ENCODE measurements around the gene RXYLT1. TPM values are rescaled to one million over a fixed set of nuclear protein-coding genes. Genes with fewer than 3 reads are reported as not detected.

The RXYLT1 gene
- total and polyA plus RNA-seq, 11 donors: 7.6 to 28.3 (median 20.7) TPM

DNA sequence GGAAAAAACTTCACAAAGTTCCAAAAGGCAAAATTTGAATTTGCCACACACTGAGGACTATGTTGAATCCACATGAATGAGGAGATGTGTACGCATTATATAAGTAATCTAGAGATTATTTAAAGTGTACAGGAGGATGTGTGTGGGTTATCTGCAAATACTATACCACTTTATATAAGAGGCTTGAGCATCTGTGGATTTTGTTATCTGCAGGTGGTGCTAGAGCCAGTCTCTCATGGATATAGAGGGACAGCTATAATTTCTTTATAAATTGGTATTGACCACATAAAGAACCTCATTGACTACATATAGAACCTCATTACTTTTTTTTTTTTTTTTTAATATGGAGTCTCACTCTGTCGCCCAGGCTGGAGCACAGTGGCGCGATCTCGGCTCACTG, 32.2 kb upstream of the RXYLT1 start:
- no peak for TF ChIP-seq POLR2A (IDR thresholded peaks at IDR 0.05)
- TF ChIP-seq, protein P1, sequence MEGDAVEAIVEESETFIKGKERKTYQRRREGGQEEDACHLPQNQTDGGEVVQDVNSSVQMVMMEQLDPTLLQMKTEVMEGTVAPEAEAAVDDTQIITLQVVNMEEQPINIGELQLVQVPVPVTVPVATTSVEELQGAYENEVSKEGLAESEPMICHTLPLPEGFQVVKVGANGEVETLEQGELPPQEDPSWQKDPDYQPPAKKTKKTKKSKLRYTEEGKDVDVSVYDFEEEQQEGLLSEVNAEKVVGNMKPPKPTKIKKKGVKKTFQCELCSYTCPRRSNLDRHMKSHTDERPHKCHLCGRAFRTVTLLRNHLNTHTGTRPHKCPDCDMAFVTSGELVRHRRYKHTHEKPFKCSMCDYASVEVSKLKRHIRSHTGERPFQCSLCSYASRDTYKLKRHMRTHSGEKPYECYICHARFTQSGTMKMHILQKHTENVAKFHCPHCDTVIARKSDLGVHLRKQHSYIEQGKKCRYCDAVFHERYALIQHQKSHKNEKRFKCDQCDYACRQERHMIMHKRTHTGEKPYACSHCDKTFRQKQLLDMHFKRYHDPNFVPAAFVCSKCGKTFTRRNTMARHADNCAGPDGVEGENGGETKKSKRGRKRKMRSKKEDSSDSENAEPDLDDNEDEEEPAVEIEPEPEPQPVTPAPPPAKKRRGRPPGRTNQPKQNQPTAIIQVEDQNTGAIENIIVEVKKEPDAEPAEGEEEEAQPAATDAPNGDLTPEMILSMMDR (IDR thresholded peaks at IDR 0.05): no peak
- H3K4me3 ChIP-seq: no peak overlapping the region
- H3K9me3 ChIP-seq: no peaks in the 10 kb centered on the region
- H3K36me3 ChIP-seq: no peaks in the 10 kb centered on the region
- ATAC-seq: peak in 1 of 4 donors; percentile 20
- H3K4me1 ChIP-seq: peaks cover 0 to 5% (median 0%) of the 10 kb centered on the region in 12 donors
- DNase-seq: no peak
- H3K27me3 ChIP-seq: no peaks in the 10 kb centered on the region
- WGBS, 4 donors: 77 to 89% (median 82%) methylated on average over 5 of the region's 5 CpGs
- intact Hi-C loops (cut with DNase I): no loop called here
- H3K27ac ChIP-seq: no peak overlapping the region

DNA sequence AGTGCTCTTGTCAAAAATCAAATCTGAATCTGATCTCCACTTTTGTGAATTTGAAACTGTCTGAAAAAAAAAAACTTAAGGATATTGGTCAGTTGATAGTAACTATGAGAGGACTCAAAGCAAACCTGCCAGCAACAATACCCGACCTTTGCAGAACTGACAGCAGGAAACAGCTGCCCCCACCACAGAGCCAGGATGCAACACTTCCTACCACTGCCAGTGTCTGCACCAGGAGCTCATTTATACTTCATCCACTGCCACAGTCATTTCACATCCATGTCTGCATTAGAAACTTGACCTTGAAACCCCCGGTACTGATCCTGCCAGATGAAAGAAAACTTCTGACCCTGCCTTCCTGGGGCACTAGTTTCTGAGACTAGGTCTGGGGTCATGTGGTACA, 27.4 kb upstream of the RXYLT1 start:
- H3K4me3 ChIP-seq: no peak overlapping the region
- no peak overlapping the region for H3K27ac ChIP-seq
- TF ChIP-seq, protein P1 (IDR thresholded peaks at IDR 0.05): no peak
- no peak for TF ChIP-seq POLR2A (IDR thresholded peaks at IDR 0.05)
- DNase-seq (no peak), ATAC-seq (no peak)
- H3K36me3 ChIP-seq: no peaks in the 10 kb centered on the region
- no peaks in the 10 kb centered on the region for H3K9me3 ChIP-seq
- intact Hi-C loops (cut with DNase I): no loop called here
- H3K4me1 ChIP-seq: no peaks in the 10 kb centered on the region
- H3K27me3 ChIP-seq: peaks cover 0 to 3% (median 0%) of the 10 kb centered on the region in 9 donors
- 39 to 46% (median 42%) methylated on average over 2 of the region's 2 CpGs for WGBS, 4 donors

DNA sequence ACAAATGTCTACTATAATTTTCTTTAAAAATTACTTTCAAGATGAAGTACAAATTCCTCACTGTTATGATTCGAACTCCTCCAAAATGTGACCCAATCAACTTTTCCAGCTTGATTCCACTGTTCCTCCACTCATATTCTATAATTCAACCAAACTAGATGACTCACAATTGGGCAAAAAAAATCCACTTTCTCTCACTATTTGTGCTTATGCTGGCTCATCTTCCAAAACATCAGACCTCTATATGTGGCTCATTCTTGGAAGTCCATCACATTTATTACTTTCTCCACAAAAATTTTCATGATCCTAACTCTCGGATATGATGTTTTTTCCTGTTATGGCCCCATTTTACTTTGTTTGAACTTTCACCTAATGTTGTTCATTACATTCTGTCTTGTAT, 26.9 kb upstream of the RXYLT1 start:
- Histone ChIP-seq H3K4me3 (no peak overlapping the region), H3K36me3 (no peaks in the 10 kb centered on the region), H3K27ac (no peak overlapping the region), H3K4me1 (no peaks in the 10 kb centered on the region), H3K27me3 (peaks cover 0 to 3% (median 0%) of the 10 kb centered on the region in 9 donors), H3K9me3 (no peaks in the 10 kb centered on the region)
- no peak for TF ChIP-seq POLR2A (IDR thresholded peaks at IDR 0.05)
- TF ChIP-seq, protein P1 (IDR thresholded peaks at IDR 0.05): no peak
- DNase-seq (no peak), ATAC-seq (no peak)
- 89 to 92% (median 90%) methylated on average over 2 of the region's 2 CpGs for WGBS, 4 donors
- intact Hi-C loops (cut with DNase I): no loop called here

DNA sequence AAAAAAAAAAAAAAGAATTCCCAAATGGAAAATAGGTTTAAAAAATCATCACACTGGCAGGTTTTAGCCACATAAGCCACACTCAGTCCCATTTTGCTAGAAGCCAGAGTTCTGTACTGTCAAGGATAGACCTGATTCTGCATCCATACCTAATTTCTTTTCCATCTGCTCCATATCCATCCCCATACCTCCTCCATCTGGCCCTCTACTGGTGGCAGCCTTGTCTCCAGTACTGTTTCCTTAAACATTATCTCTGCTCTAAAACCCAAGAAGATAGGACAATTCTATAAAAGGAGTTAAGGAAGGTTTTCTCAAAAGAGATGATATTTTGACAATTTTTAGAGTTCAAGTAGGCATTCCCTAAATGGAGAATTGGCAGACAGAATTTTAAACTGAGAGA, 26.0 kb upstream of the RXYLT1 start:
- Histone ChIP-seq H3K4me3 (no peak overlapping the region), H3K9me3 (no peaks in the 10 kb centered on the region), H3K4me1 (no peaks in the 10 kb centered on the region), H3K36me3 (no peaks in the 10 kb centered on the region), H3K27ac (no peak overlapping the region), H3K27me3 (peaks cover 0 to 3% (median 0%) of the 10 kb centered on the region in 9 donors)
- intact Hi-C loops (cut with DNase I): no loop called here
- TF ChIP-seq POLR2A (IDR thresholded peaks at IDR 0.05): no peak
- TF ChIP-seq, protein P1 (IDR thresholded peaks at IDR 0.05): no peak
- DNase-seq (no peak), ATAC-seq (no peak)

Measured in heart left ventricle (tissue), 16 donors.